ENCODE results near the gene TLN1.

DNA sequence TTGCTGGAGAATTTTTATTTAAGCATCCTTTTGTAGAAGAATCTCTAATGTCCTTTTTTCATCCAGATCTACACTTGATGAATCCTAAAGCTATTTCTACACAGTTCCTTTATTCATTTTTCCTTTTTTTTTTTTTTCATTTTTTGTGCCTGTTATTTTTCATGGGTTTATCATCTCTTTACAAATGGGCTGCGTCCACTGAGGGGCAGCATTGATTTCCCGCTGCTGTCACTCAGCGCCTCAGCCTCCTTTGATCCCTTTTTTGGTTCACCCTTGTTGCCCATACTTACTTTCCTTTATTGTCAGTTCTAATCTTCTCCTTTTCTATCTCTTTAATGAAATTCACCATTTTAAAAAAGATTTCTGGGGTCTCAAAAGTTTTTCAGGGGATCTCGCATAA, 27.8 kb upstream of the TLN1 start:
- TF ChIP-seq, protein P1, sequence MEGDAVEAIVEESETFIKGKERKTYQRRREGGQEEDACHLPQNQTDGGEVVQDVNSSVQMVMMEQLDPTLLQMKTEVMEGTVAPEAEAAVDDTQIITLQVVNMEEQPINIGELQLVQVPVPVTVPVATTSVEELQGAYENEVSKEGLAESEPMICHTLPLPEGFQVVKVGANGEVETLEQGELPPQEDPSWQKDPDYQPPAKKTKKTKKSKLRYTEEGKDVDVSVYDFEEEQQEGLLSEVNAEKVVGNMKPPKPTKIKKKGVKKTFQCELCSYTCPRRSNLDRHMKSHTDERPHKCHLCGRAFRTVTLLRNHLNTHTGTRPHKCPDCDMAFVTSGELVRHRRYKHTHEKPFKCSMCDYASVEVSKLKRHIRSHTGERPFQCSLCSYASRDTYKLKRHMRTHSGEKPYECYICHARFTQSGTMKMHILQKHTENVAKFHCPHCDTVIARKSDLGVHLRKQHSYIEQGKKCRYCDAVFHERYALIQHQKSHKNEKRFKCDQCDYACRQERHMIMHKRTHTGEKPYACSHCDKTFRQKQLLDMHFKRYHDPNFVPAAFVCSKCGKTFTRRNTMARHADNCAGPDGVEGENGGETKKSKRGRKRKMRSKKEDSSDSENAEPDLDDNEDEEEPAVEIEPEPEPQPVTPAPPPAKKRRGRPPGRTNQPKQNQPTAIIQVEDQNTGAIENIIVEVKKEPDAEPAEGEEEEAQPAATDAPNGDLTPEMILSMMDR (IDR thresholded peaks at IDR 0.05) = no peak
- no peak for TF ChIP-seq POLR2A (IDR thresholded peaks at IDR 0.05)

Data from thyroid gland (tissue), 4 donors.